OCI-LY3 (cell line): ENCODE data around the gene ELK1.

Experiments
- H2AFZ ChIP-seq: fragments of 200-600, 300-600 bp; shearing (Covaris generic); 2 replicates; pipeline ENCODE4 v1.6.0; 2014; ENCODE audit warnings: antibody characterized with exemption, low read depth, low read length
- H3K27ac ChIP-seq: fragments of 200-600, 300-600 bp; sonication (generic); 2 replicates; pipeline ENCODE4 v1.5.1; 2014; ENCODE audit warnings: mild to moderate bottlenecking, low read length, moderate library complexity, mixed read lengths
- H3K27me3 ChIP-seq: fragments of 200-600, 300-600 bp; sonication (generic); 2 replicates; pipeline ENCODE4 v1.6.1; 2014; ENCODE audit warnings: low read depth, low read length, mixed read lengths
- H3K36me3 ChIP-seq: fragments of 200-600, 300-600 bp; sonication (generic); replicated peaks from 2 replicates; pipeline ENCODE3; 2014; ENCODE audit warnings: low read depth, low read length, mixed read lengths
- H3K4me1 ChIP-seq: fragments of 300-600, 200-600 bp; sonication (generic); 2 replicates; pipeline ENCODE4 v1.6.1; 2014; ENCODE audit warnings: low read length, mixed read lengths
- H3K4me2 ChIP-seq: fragments of 200-600, 300-600 bp; sonication (generic); 2 replicates; pipeline ENCODE4 v1.6.1; 2014; ENCODE audit warnings: low read length, mixed read lengths
- H3K4me3 ChIP-seq: fragments of 300-600, 200-600 bp; sonication (generic); 2 replicates; pipeline ENCODE4 v1.5.1; 2014; ENCODE audit warnings: antibody characterized with exemption, mild to moderate bottlenecking, low read length, moderate library complexity
- H3K79me2 ChIP-seq: fragments of 300-600, 200-600 bp; shearing (Covaris generic); 2 replicates; pipeline ENCODE4 v1.6.1; 2014; ENCODE audit warnings: mild to moderate bottlenecking, low read length, mixed read lengths
- H3K9ac ChIP-seq: fragments of 300-600, 200-600 bp; shearing (Covaris generic); 2 replicates; pipeline ENCODE4 v1.6.0; 2014; ENCODE audit warnings: mild to moderate bottlenecking, low read length, moderate library complexity
- H3K9me3 ChIP-seq: fragments of 200-600, 300-600 bp; shearing (Covaris generic); 2 replicates; pipeline ENCODE4 v1.6.1; 2014; ENCODE audit warnings: low read length, mixed read lengths; ENCODE audit not compliant: insufficient read depth
- H4K20me1 ChIP-seq: fragments of 200-600, 300-600 bp; sonication (generic); 2 replicates; pipeline ENCODE4 v1.6.1; 2016; ENCODE audit warnings: low read length, mixed read lengths; ENCODE audit not compliant: insufficient read depth
- EZH2phosphoT487 ChIP-seq: fragments of 200-600 bp; shearing (Covaris generic); IDR thresholded peaks from 2 replicates; pipeline ENCODE4 v1.6.1; 2018; ENCODE audit warnings: antibody characterized with exemption, mixed run types, low read depth
- TF ChIP-seq, protein P1 (sequence below): fragments of 200-600, 300-600 bp; sonication (generic); IDR thresholded peaks from 2 replicates; pipeline ENCODE4 v1.5.1; 2014; ENCODE audit warnings: antibody characterized with exemption, low read length, low read depth

The ELK1 gene

DNA sequence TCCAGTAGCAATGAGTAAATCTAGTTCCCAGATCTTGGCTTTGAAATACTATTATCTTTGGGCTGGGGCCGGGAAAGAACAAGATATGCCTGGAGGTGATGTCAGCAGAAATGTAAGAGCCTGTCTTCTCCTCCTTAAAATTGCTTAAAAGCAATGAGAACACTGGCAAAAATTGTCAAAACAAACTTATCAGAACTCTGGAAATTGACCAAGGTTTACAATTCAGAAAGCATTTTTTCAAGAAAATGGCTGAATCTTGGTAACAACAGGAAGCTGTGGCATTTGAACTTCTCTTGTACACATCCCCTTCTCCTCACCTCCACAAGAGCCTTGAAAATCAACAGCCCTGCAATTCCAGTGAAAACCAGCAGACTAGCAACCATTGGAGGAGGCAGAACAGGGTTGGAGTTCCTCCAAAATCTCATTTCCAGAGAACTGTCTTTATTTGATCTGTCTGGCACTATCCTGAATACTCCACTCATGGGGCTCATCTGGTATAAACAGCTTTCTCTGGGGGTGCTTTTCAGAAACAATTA, 54.6 kb downstream of the ELK1 start:
- H2AFZ ChIP-seq = no peak overlapping the region
- H3K79me2 ChIP-seq = no peaks in the 10 kb centered on the region
- H3K27ac ChIP-seq = no peak overlapping the region
- H3K36me3 ChIP-seq = no peaks in the 10 kb centered on the region
- H3K4me2 ChIP-seq = no peak overlapping the region
- no peaks in the 10 kb centered on the region for H3K4me1 ChIP-seq
- H3K9ac ChIP-seq = no peak overlapping the region
- no peaks in the 10 kb centered on the region; the same call in 1 of the 2 replicates for H3K27me3 ChIP-seq
- no peaks in the 10 kb centered on the region for H4K20me1 ChIP-seq
- H3K9me3 ChIP-seq = no peaks in the 10 kb centered on the region
- no peak overlapping the region for H3K4me3 ChIP-seq
- no peak for TF ChIP-seq EZH2phosphoT487

DNA sequence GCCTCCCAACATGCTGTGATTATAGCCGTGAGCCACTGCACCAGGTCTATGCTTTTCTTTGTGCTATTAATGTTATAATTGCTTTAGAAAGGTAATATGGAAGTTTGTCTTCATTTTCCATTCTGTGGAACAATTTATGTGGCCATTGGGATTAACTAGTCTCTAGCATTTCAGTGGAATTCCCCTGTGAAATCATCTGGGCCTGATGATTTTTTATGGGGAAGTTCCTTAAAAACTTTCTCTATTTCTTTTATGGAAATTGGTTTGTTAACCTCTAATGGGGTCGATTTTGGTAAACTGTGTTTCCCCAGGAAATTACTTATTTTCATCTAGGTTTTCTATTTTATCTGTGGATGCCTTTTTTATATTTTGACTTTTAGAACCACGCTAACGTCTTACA, 56.8 kb downstream of the ELK1 start:
- H3K27ac ChIP-seq = no peak overlapping the region
- no peak overlapping the region for H3K9ac ChIP-seq
- H3K27me3 ChIP-seq = no peaks in the 10 kb centered on the region; the same call in 1 of the 2 replicates
- no peaks in the 10 kb centered on the region for H3K36me3 ChIP-seq
- H3K79me2 ChIP-seq = no peaks in the 10 kb centered on the region
- H2AFZ ChIP-seq = no peak overlapping the region
- no peaks in the 10 kb centered on the region for H3K9me3 ChIP-seq
- no peak overlapping the region for H3K4me3 ChIP-seq
- H3K4me1 ChIP-seq = no peaks in the 10 kb centered on the region
- no peak for TF ChIP-seq EZH2phosphoT487
- TF ChIP-seq, protein P1, sequence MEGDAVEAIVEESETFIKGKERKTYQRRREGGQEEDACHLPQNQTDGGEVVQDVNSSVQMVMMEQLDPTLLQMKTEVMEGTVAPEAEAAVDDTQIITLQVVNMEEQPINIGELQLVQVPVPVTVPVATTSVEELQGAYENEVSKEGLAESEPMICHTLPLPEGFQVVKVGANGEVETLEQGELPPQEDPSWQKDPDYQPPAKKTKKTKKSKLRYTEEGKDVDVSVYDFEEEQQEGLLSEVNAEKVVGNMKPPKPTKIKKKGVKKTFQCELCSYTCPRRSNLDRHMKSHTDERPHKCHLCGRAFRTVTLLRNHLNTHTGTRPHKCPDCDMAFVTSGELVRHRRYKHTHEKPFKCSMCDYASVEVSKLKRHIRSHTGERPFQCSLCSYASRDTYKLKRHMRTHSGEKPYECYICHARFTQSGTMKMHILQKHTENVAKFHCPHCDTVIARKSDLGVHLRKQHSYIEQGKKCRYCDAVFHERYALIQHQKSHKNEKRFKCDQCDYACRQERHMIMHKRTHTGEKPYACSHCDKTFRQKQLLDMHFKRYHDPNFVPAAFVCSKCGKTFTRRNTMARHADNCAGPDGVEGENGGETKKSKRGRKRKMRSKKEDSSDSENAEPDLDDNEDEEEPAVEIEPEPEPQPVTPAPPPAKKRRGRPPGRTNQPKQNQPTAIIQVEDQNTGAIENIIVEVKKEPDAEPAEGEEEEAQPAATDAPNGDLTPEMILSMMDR = no peak
- no peak overlapping the region for H3K4me2 ChIP-seq
- no peaks in the 10 kb centered on the region for H4K20me1 ChIP-seq

DNA sequence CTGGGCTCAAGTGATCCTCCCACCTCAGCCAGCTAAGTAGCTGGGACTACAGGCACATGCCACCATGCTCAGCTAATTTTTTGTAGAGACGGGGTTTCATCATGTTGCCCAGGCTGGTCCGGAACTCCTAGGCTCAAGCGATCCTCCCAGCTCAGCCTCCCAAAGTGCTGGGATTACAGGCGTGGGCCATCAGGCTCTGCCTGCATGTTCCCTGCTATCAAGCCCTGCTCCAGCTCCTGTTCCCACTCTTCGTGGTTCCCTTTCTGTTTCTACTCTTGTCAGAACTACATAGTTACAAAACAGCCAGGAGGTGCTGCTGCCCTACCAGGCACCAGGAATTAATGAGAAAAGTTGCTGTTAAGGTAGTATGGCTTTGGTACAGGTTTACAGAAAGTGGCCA, 59.4 kb downstream of the ELK1 start:
- no peak overlapping the region for H3K4me3 ChIP-seq
- H3K27me3 ChIP-seq = no peaks in the 10 kb centered on the region
- H3K9me3 ChIP-seq = no peaks in the 10 kb centered on the region
- H3K27ac ChIP-seq = no peak overlapping the region
- no peak overlapping the region for H2AFZ ChIP-seq
- no peaks in the 10 kb centered on the region for H3K36me3 ChIP-seq
- H3K9ac ChIP-seq = no peak overlapping the region
- H4K20me1 ChIP-seq = no peaks in the 10 kb centered on the region
- H3K79me2 ChIP-seq = no peaks in the 10 kb centered on the region
- H3K4me1 ChIP-seq = no peaks in the 10 kb centered on the region
- no peak overlapping the region for H3K4me2 ChIP-seq
- TF ChIP-seq, protein P1 = no peak
- TF ChIP-seq EZH2phosphoT487 = no peak

DNA sequence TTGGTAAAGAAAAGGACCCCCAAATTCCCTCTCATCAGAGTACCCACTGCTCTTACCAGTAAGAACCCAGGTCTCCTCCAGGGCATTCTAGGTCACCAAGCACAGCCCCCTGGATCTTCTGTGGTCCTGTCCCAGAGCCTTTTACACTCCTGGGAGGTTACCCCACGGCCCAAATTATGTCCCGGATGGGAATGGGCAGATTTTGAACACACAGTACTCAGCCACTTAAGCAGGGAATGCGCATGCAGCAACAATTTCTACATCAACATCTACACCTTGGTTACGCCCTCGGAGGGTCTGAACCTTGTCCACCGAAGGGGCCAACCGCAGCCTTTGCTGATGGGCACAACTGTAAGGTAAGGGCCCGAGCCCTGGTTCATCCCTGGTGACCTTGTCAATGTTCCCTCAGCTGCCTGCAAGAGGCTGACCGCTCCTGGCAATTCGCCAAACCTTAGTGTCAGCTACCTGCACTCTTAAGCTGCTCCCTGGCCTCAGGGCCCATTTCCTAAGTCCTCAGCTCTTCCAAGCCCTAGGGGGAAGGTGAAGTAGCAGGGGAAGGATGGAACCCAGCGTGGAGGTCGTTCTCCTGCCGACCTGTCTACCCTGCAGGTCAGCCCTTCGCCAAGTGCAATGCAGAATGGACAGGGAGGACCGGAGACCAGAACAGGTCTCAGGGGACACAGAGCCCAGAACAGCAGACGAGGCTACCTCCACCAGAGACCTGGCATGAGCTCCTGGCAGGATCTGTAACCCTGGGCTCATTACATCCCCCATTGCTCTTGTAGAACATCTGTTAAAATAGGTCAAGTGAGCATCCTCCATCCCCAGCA, 62.2 kb downstream of the ELK1 start:
- H3K9me3 ChIP-seq = no peaks in the 10 kb centered on the region
- H3K27me3 ChIP-seq = no peaks in the 10 kb centered on the region
- TF ChIP-seq, protein P1 = no peak
- no peak for TF ChIP-seq EZH2phosphoT487
- no peak overlapping the region for H3K27ac ChIP-seq
- no peak overlapping the region for H3K4me3 ChIP-seq
- H3K4me1 ChIP-seq = no peaks in the 10 kb centered on the region
- no peaks in the 10 kb centered on the region for H4K20me1 ChIP-seq
- no peak overlapping the region for H3K9ac ChIP-seq
- H3K79me2 ChIP-seq = no peaks in the 10 kb centered on the region
- no peak overlapping the region for H2AFZ ChIP-seq
- H3K4me2 ChIP-seq = no peak overlapping the region
- no peaks in the 10 kb centered on the region for H3K36me3 ChIP-seq
